ENCODE measurements around the gene TMIGD1.

TMIGD1 gene

DNA sequence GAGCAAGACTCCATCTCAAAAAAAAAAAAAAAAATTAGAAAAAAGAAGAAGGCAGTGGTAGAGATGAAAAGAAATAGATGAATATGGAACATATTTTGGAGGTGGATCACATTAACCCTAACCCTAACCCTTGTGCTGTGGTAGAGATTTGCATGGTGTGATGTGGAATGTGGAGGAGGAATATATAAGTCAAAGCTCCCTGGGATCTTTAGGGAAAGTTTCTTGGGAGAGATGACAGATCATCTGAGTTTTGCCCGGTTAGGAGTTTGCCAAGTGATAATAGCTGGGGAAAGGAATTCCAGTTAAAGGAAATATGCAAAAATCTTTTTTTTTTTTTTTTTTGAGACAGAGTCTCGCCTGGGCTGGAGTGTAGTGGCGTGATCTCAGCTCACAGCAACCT is 29.1 kb downstream of the TMIGD1 start:
- Histone ChIP-seq H3K36me3 (ENCODE audit: control insufficient read depth, low read length) (no peaks in the 10 kb centered on the region), H3K79me2 (ENCODE audit: control insufficient read depth, low read length) (no peaks in the 10 kb centered on the region), H3K9me3 (ENCODE audit: control insufficient read depth, insufficient read depth, low read length) (no peaks in the 10 kb centered on the region), H3K4me2 (ENCODE audit: low read length) (no peak overlapping the region), H3K27ac (ENCODE audit: low read depth, low read length) (no peak overlapping the region), H3K9me2 (replicated peaks; ENCODE audit: control insufficient read depth, low read length) (no peaks in the 10 kb centered on the region), H4K20me1 (ENCODE audit: control insufficient read depth, insufficient read depth, low read depth, low read length) (no peaks in the 10 kb centered on the region), H3K4me3 (ENCODE audit: low read length) (no peak overlapping the region), H3F3A (ENCODE audit: control insufficient read depth, insufficient read depth) (peaks cover 4% of the 10 kb centered on the region; the same call in 1 of the 2 replicates), H3K4me1 (ENCODE audit: control insufficient read depth, low read length) (peaks cover 14% of the 10 kb centered on the region), H3K27me3 (ENCODE audit: control insufficient read depth, low read length) (peaks cover 5% of the 10 kb centered on the region; the same call in 1 of the 2 replicates)
- no peak for TF ChIP-seq EZH2phosphoT487 (IDR thresholded peaks at IDR 0.05; ENCODE audit: borderline replicate concordance, low read length)
- TF ChIP-seq, protein P1, sequence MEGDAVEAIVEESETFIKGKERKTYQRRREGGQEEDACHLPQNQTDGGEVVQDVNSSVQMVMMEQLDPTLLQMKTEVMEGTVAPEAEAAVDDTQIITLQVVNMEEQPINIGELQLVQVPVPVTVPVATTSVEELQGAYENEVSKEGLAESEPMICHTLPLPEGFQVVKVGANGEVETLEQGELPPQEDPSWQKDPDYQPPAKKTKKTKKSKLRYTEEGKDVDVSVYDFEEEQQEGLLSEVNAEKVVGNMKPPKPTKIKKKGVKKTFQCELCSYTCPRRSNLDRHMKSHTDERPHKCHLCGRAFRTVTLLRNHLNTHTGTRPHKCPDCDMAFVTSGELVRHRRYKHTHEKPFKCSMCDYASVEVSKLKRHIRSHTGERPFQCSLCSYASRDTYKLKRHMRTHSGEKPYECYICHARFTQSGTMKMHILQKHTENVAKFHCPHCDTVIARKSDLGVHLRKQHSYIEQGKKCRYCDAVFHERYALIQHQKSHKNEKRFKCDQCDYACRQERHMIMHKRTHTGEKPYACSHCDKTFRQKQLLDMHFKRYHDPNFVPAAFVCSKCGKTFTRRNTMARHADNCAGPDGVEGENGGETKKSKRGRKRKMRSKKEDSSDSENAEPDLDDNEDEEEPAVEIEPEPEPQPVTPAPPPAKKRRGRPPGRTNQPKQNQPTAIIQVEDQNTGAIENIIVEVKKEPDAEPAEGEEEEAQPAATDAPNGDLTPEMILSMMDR (IDR thresholded peaks at IDR 0.05; ENCODE audit: low read depth, low read length, poor library complexity, severe bottlenecking): no peak

DNA sequence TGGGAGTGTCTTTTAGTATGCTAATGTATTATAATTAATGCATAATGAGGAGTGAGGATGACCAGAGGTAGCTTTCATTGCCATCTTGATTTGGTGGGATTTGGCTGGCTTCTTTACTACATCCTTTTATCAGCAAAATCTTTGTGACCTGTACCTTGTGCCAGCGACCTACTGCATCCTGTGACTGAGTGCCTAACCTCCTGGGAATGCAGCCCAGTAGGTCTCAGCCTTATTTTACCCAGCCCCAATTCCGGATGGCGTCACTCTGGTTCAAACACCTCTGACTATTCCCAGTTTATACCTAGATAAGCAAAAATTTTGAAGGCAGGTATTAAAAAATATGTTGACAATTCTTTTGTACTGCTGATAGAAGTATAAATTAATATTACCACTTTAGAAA is 31.6 kb downstream of the TMIGD1 start:
- H4K20me1 ChIP-seq (ENCODE audit: control insufficient read depth, insufficient read depth, low read depth, low read length): no peaks in the 10 kb centered on the region
- H3K36me3 ChIP-seq (ENCODE audit: control insufficient read depth, low read length): no peaks in the 10 kb centered on the region
- H3K4me1 ChIP-seq (ENCODE audit: control insufficient read depth, low read length): peaks cover 14% of the 10 kb centered on the region
- H3K9me2 ChIP-seq (replicated peaks; ENCODE audit: control insufficient read depth, low read length): no peaks in the 10 kb centered on the region
- H3K79me2 ChIP-seq (ENCODE audit: control insufficient read depth, low read length): no peaks in the 10 kb centered on the region
- TF ChIP-seq, protein P1 (IDR thresholded peaks at IDR 0.05; ENCODE audit: low read depth, low read length, poor library complexity, severe bottlenecking): no peak
- TF ChIP-seq EZH2phosphoT487 (IDR thresholded peaks at IDR 0.05; ENCODE audit: borderline replicate concordance, low read length): no peak
- H3K9me3 ChIP-seq (ENCODE audit: control insufficient read depth, insufficient read depth, low read length): peaks cover 4% of the 10 kb centered on the region; the same call in 1 of the 2 replicates
- no peak overlapping the region for H3K4me2 ChIP-seq (ENCODE audit: low read length)
- H3K4me3 ChIP-seq (ENCODE audit: low read length): no peak overlapping the region
- peaks cover 5% of the 10 kb centered on the region; the same call in 1 of the 2 replicates for H3K27me3 ChIP-seq (ENCODE audit: control insufficient read depth, low read length)
- H3F3A ChIP-seq (ENCODE audit: control insufficient read depth, insufficient read depth): peaks cover 4% of the 10 kb centered on the region; the same call in 1 of the 2 replicates
- H3K27ac ChIP-seq (ENCODE audit: low read depth, low read length): no peak overlapping the region

DNA sequence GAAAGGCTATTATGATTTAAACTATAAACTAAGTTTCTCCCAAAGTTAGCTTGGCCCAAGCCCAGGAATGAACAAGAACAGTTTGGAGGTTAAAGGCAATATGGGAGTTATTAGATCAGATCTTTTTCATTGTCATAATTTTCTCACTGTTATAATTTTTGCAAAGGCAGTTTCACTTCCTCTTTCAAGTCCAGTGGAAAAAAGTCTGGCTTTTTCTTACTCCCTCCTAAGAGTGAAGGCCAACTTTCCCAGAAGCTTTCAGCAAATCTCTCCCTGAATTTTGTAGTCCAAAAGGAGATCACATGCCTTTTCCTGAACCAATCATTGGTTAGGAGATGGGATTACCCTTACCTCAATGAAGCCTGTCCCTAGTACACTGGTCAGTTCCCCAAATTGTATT is 33.0 kb downstream of the TMIGD1 start:
- H3K4me2 ChIP-seq (ENCODE audit: low read length): peak overlapping the region; percentile 30
- H3K4me3 ChIP-seq (ENCODE audit: low read length): no peak overlapping the region
- peaks cover 3% of the 10 kb centered on the region; the same call in 1 of the 2 replicates for H3K27me3 ChIP-seq (ENCODE audit: control insufficient read depth, low read length)
- H3F3A ChIP-seq (ENCODE audit: control insufficient read depth, insufficient read depth): peaks cover 4% of the 10 kb centered on the region; the same call in 1 of the 2 replicates
- no peak overlapping the region for H3K27ac ChIP-seq (ENCODE audit: low read depth, low read length)
- no peaks in the 10 kb centered on the region for H3K9me2 ChIP-seq (replicated peaks; ENCODE audit: control insufficient read depth, low read length)
- H3K36me3 ChIP-seq (ENCODE audit: control insufficient read depth, low read length): no peaks in the 10 kb centered on the region
- TF ChIP-seq, protein P1 (IDR thresholded peaks at IDR 0.05; ENCODE audit: low read depth, low read length, poor library complexity, severe bottlenecking): no peak
- TF ChIP-seq EZH2phosphoT487 (IDR thresholded peaks at IDR 0.05; ENCODE audit: borderline replicate concordance, low read length): no peak
- H4K20me1 ChIP-seq (ENCODE audit: control insufficient read depth, insufficient read depth, low read depth, low read length): no peaks in the 10 kb centered on the region
- H3K4me1 ChIP-seq (ENCODE audit: control insufficient read depth, low read length): peaks cover 14% of the 10 kb centered on the region
- no peaks in the 10 kb centered on the region for H3K79me2 ChIP-seq (ENCODE audit: control insufficient read depth, low read length)
- H3K9me3 ChIP-seq (ENCODE audit: control insufficient read depth, insufficient read depth, low read length): peaks cover 7% of the 10 kb centered on the region; the same call in 1 of the 2 replicates
